ENCODE measurements around the gene PLEKHG5.

DNA sequence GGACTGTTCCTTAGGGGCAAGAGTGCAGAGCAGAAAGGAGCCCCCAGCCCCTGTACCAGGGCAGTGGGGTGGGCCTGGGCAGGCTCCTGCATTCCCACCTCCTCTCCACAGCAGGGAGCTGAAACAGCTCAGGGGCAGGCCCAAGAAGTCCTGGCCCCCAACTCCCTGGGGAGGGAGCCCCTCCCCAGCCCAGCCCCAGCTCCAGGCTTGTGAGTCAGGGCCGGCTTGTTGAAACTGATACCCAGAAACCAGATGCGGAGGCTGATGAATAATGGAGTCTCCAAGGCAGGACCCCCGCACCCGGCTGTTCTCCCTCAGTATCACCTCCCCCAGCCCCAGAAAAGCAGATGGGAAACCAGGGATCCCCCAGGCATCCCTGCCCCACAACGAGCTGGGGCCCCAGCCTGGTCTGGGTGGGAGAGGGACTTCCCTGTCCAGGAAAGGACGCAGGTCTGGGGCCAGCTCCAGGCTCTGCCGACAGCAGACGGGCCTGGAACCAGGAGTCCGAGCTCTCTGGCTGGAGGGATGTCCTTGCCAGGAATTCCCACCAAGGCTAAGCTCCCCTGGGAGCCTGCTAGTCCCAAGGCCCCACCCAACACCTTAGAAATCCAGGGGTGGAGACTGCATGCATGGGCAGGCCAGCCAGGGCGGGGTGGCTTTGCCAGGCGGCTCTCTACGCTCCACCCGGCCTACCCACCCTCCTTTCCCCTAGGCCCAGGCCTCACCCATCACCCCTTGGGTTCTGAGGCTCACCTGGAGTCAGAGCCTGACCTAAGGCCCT is 2.7 kb downstream of the PLEKHG5 start:
- no peak for TF ChIP-seq BHLHE40 (IDR thresholded peaks at IDR 0.05; ENCODE audit: borderline replicate concordance)
- no peak for TF ChIP-seq FOXA1 (IDR thresholded peaks at IDR 0.05)
- TF ChIP-seq SP1 (IDR thresholded peaks at IDR 0.05), result no peak
- TF ChIP-seq TARDBP (IDR thresholded peaks at IDR 0.05), result no peak
- no peak for TF ChIP-seq NFRKB (IDR thresholded peaks at IDR 0.05)
- no peak for TF ChIP-seq CTBP1 (IDR thresholded peaks at IDR 0.05; ENCODE audit: borderline replicate concordance)
- no peak for TF ChIP-seq LEF1 (IDR thresholded peaks at IDR 0.05; ENCODE audit: borderline replicate concordance)
- TF ChIP-seq, protein P1, sequence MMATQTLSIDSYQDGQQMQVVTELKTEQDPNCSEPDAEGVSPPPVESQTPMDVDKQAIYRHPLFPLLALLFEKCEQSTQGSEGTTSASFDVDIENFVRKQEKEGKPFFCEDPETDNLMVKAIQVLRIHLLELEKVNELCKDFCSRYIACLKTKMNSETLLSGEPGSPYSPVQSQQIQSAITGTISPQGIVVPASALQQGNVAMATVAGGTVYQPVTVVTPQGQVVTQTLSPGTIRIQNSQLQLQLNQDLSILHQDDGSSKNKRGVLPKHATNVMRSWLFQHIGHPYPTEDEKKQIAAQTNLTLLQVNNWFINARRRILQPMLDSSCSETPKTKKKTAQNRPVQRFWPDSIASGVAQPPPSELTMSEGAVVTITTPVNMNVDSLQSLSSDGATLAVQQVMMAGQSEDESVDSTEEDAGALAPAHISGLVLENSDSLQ (IDR thresholded peaks at IDR 0.05), result no peak
- TF ChIP-seq SUZ12 (IDR thresholded peaks at IDR 0.05), result no peak
- no peak for TF ChIP-seq FOXK2 (IDR thresholded peaks at IDR 0.05)
- no peak for TF ChIP-seq HDGF (IDR thresholded peaks at IDR 0.05; ENCODE audit: borderline replicate concordance)

Data from HEK293T (cell line).